AG20443 (cell line): ENCODE data around the gene TRAK1.

Experiments
- DNase-seq: peaks from one replicate; pipeline ENCODE4 v3.0.0; 2012; ENCODE audit warnings: low spot score, mixed read lengths

The TRAK1 gene

GRCh38 chr3:42246091-42246490 is 154.9 kb downstream of the TRAK1 start:
- DNase-seq: no peak

GRCh38 chr3:42247576-42248027 is 156.4 kb downstream of the TRAK1 start:
- peak; percentile 71 for DNase-seq

GRCh38 chr3:42250761-42251160 is 159.6 kb downstream of the TRAK1 start:
- DNase-seq: no peak

- no peak for DNase-seq
Measured at GRCh38 chr3:42254566-42254965, 163.4 kb downstream of the TRAK1 start.

- DNase-seq: no peak
Measured at GRCh38 chr3:42256135-42256819, 165.1 kb downstream of the TRAK1 start.

GRCh38 chr3:42257007-42257406 is 165.8 kb downstream of the TRAK1 start:
- no peak for DNase-seq

GRCh38 chr3:42262525-42262924 is 171.4 kb downstream of the TRAK1 start:
- peak; percentile 62 for DNase-seq

GRCh38 chr3:42263354-42264346 is 172.5 kb downstream of the TRAK1 start:
- peak; percentile 34 for DNase-seq

- peak; percentile 50 for DNase-seq
Measured at GRCh38 chr3:42264399-42265058, 173.4 kb downstream of the TRAK1 start.

- peak; percentile 49 for DNase-seq
Measured at GRCh38 chr3:42265059-42265991, 174.2 kb downstream of the TRAK1 start.

- no peak for DNase-seq
Measured at GRCh38 chr3:42266085-42266484, 174.9 kb downstream of the TRAK1 start, which contains the start of gene CCK. Gene CCK (minus strand): TSS chr3:42266185. CDS start chr3:42263630, 2,555 bp downstream.

GRCh38 chr3:42267878-42268277 is 176.7 kb downstream of the TRAK1 start:
- DNase-seq: no peak

GRCh38 chr3:42269647-42270046 is 178.5 kb downstream of the TRAK1 start:
- no peak for DNase-seq

GRCh38 chr3:42270561-42270960 is 179.4 kb downstream of the TRAK1 start:
- no peak for DNase-seq

- no peak for DNase-seq
Measured at GRCh38 chr3:42271786-42272185, 180.6 kb downstream of the TRAK1 start.

- DNase-seq: no peak
Measured at GRCh38 chr3:42273361-42273760, 182.2 kb downstream of the TRAK1 start.

- no peak for DNase-seq
Measured at GRCh38 chr3:42274266-42274665, 183.1 kb downstream of the TRAK1 start.

GRCh38 chr3:42275217-42275616 is 184.1 kb downstream of the TRAK1 start:
- no peak for DNase-seq
